SU-DHL-6 (cell line): ENCODE data around the gene SMIM15.

Experiments used
- H2AFZ ChIP-seq: fragments of 200-600 bp; sonication (generic); 2 replicates; pipeline ENCODE4 v1.6.1; 2014; ENCODE audit warnings: low read depth, mild to moderate bottlenecking, moderate library complexity, mixed read lengths, antibody characterized with exemption, low read length; ENCODE audit not compliant: severe bottlenecking
- H3F3A ChIP-seq: fragments of 200-600 bp; shearing (Covaris generic); 2 replicates; pipeline ENCODE4 v1.6.0; 2016; ENCODE audit warnings: antibody characterized with exemption, mild to moderate bottlenecking; ENCODE audit not compliant: insufficient read depth
- H3K27ac ChIP-seq: fragments of 200-600 bp; sonication (generic); 2 replicates; pipeline ENCODE4 v1.5.1; 2016; ENCODE audit warnings: low read depth, mild to moderate bottlenecking, low read length, moderate library complexity, mixed read lengths
- H3K27me3 ChIP-seq: fragments of 200-600 bp; sonication (generic), shearing (Covaris generic); 2 replicates; pipeline ENCODE4 v1.6.0; 2014; ENCODE audit warnings: mild to moderate bottlenecking, low read length
- H3K36me3 ChIP-seq: fragments of 200-600 bp; sonication (generic); 2 replicates; pipeline ENCODE4 v1.6.1; 2014; ENCODE audit warnings: mild to moderate bottlenecking, low read length, mixed read lengths
- H3K4me2 ChIP-seq: fragments of 300-600, 200-600 bp; shearing (Covaris generic), sonication (generic); 2 replicates; pipeline ENCODE4 v1.6.0; 2014; ENCODE audit warnings: low read length, low read depth, mild to moderate bottlenecking; ENCODE audit not compliant: poor library complexity, severe bottlenecking
- H3K4me3 ChIP-seq: fragments of 200-600 bp; sonication (generic); 2 replicates; pipeline ENCODE4 v1.5.1; 2014; ENCODE audit warnings: antibody characterized with exemption, low read length, mild to moderate bottlenecking, mixed read lengths; ENCODE audit not compliant: insufficient read depth, poor library complexity, severe bottlenecking
- H3K79me2 ChIP-seq: fragments of 200-600 bp; sonication (generic); 2 replicates; pipeline ENCODE4 v1.6.1; 2014; ENCODE audit warnings: mild to moderate bottlenecking, low read length, moderate library complexity; ENCODE audit not compliant: insufficient read depth
- H3K9ac ChIP-seq: fragments of 200-600 bp; sonication (generic); 2 replicates; pipeline ENCODE4 v1.7.0; 2014; ENCODE audit warnings: mild to moderate bottlenecking, low read length
- H3K9me2 ChIP-seq: fragments of 200-600 bp; sonication (generic); replicated peaks from 2 replicates; pipeline ENCODE4 v1.6.1; 2014; ENCODE audit warnings: low read length; ENCODE audit not compliant: insufficient read depth
- H3K9me3 ChIP-seq: fragments of 200-600 bp; sonication (generic); 2 replicates; pipeline ENCODE4 v1.6.1; 2014; ENCODE audit warnings: low read length, mixed read lengths; ENCODE audit not compliant: insufficient read depth
- H4K20me1 ChIP-seq: fragments of 200-600 bp; sonication (generic); 2 replicates; pipeline ENCODE4 v1.6.1; 2014; ENCODE audit warnings: low read depth, mild to moderate bottlenecking, antibody characterized with exemption, low read length, moderate library complexity, mixed read lengths
- EZH2phosphoT487 ChIP-seq: fragments of 200-600 bp; sonication (generic), shearing (Covaris generic); conservative IDR thresholded peaks from 2 replicates; pipeline ENCODE4 v1.6.1; 2018; ENCODE audit warnings: mild to moderate bottlenecking, antibody characterized with exemption, low read length, moderate library complexity, mixed read lengths
- TF ChIP-seq, protein P1 (sequence below): fragments of 200-600 bp; sonication (generic); IDR thresholded peaks from one replicate; pipeline ENCODE4 v1.5.1; 2017; ENCODE audit warnings: antibody characterized with exemption, mild to moderate bottlenecking, low read length, moderate library complexity; ENCODE audit not compliant: insufficient read depth, poor library complexity, severe bottlenecking

SMIM15 gene

DNA sequence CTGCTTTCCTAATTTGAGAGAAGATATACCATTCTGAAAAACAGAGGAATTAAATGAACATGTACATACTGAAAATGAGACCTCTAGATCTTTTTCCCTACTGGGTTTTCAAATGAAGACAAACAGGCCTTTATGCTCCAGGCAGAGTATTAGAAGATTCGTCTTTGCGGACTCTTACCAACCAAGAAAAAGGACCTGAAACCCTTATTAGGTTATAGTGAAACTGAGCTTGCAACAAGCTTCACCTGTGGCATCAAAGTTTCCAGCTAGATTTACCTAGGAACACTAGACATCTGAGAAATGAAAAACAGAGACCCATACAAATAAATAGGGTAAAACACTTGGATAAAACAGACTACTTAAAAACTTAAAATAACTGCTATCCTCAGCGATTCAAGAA is 46.3 kb downstream of the SMIM15 start:
- no peaks in the 10 kb centered on the region for H3K79me2 ChIP-seq
- H3K9me2 ChIP-seq, result no peaks in the 10 kb centered on the region
- 0 out of 2 replicates have a peak, but pooled peaks cover 3% of the 10 kb centered on the region for H3K9me3 ChIP-seq
- no peak for TF ChIP-seq EZH2phosphoT487
- TF ChIP-seq, protein P1, sequence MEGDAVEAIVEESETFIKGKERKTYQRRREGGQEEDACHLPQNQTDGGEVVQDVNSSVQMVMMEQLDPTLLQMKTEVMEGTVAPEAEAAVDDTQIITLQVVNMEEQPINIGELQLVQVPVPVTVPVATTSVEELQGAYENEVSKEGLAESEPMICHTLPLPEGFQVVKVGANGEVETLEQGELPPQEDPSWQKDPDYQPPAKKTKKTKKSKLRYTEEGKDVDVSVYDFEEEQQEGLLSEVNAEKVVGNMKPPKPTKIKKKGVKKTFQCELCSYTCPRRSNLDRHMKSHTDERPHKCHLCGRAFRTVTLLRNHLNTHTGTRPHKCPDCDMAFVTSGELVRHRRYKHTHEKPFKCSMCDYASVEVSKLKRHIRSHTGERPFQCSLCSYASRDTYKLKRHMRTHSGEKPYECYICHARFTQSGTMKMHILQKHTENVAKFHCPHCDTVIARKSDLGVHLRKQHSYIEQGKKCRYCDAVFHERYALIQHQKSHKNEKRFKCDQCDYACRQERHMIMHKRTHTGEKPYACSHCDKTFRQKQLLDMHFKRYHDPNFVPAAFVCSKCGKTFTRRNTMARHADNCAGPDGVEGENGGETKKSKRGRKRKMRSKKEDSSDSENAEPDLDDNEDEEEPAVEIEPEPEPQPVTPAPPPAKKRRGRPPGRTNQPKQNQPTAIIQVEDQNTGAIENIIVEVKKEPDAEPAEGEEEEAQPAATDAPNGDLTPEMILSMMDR, result no peak
- H3F3A ChIP-seq, result no peaks in the 10 kb centered on the region
- no peak overlapping the region for H2AFZ ChIP-seq
- H3K9ac ChIP-seq, result no peak overlapping the region
- no peaks in the 10 kb centered on the region for H3K36me3 ChIP-seq
- H3K4me2 ChIP-seq, result no peak overlapping the region
- no peaks in the 10 kb centered on the region for H3K27me3 ChIP-seq
- no peaks in the 10 kb centered on the region for H4K20me1 ChIP-seq
- H3K27ac ChIP-seq, result no peak overlapping the region
- no peak overlapping the region for H3K4me3 ChIP-seq

DNA sequence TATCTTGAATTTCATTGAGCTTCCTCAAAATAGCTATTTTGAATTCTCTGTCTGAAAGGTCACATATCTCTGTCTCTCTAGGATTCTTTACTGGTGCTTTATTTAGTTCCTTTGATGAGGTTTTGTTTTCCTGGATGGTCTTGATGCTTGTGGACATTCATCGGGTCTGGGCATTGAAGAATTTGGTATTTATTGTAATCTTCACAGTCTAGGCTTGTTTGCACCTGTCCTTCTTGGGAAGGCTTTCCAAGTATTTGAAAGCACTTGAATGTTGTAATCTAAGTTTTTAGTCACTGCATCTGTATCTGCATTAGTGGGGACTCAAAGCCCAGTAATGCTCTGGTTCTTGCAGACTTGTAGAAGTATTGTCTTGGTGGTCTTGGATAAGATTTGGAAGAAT is 47.8 kb downstream of the SMIM15 start:
- H3K27ac ChIP-seq, result no peak overlapping the region
- H3K9me2 ChIP-seq, result no peaks in the 10 kb centered on the region
- H3K4me2 ChIP-seq, result no peak overlapping the region
- no peak for TF ChIP-seq EZH2phosphoT487
- TF ChIP-seq, protein P1, result no peak
- H3K27me3 ChIP-seq, result no peaks in the 10 kb centered on the region
- H4K20me1 ChIP-seq, result no peaks in the 10 kb centered on the region
- no peaks in the 10 kb centered on the region for H3F3A ChIP-seq
- H3K9ac ChIP-seq, result no peak overlapping the region
- H3K79me2 ChIP-seq, result no peaks in the 10 kb centered on the region
- H3K4me3 ChIP-seq, result no peak overlapping the region
- no peak overlapping the region for H2AFZ ChIP-seq
- H3K36me3 ChIP-seq, result no peaks in the 10 kb centered on the region
- H3K9me3 ChIP-seq, result 0 out of 2 replicates have a peak, but pooled peaks cover 3% of the 10 kb centered on the region
